IMR-90 (cell line): ENCODE results near the gene TFAP2B. TPM values are rescaled to one million over a fixed set of nuclear protein-coding genes. Genes with fewer than 3 reads are reported as not detected.

ENCODE experiments used
- ATAC-seq: fragments of 200-7000 bp; cut with Tn5 transposase; 2 replicates; pipeline ENCODE4 v1.9.1; 2020; ENCODE audit warnings: low read depth, mild to moderate bottlenecking, moderate library complexity
- BruUV-seq: library from RNA; stranded (reverse); fragments of 400-500 nt; replicated peaks from 2 replicates; lab custom pipeline; 2021; lab: Mats Ljungman, UMichigan
- CTCF ChIA-PET: fragments of 300-600 bp; formaldehyde crosslinking; extraction: SDS; loops from one replicate; lab custom pipeline; 2021; ENCODE audit warnings: antibody characterized with exemption; lab: Yijun Ruan, JAX
- POLR2A ChIA-PET: fragments of 300-600 bp; sonication (Branson Sonifier 250); formaldehyde crosslinking; loops from one replicate; lab custom pipeline; 2022; ENCODE audit warnings: antibody characterized with exemption; ENCODE audit not compliant: unreplicated experiment; lab: Charles Lee
- DNase-seq: peaks from one replicate; pipeline ENCODE4 v3.0.0; 2013
- H2AFZ ChIP-seq: replicated peaks from 2 replicates; pipeline ENCODE3; 2013; ENCODE audit warnings: low read length, mild to moderate bottlenecking; ENCODE audit not compliant: poor library complexity
- H2AK5ac ChIP-seq: 2 replicates; pipeline ENCODE4 v1.6.1; 2013; ENCODE audit warnings: low read depth, low read length, inconsistent platforms
- H2AK9ac ChIP-seq: replicated peaks from 2 replicates; pipeline ENCODE3; 2013; ENCODE audit warnings: mild to moderate bottlenecking, low read depth, low read length, moderate library complexity; ENCODE audit not compliant: poor library complexity
- H2BK120ac ChIP-seq: 2 replicates; pipeline ENCODE4 v1.6.1; 2013; ENCODE audit warnings: low read depth, low read length, inconsistent platforms
- H2BK15ac ChIP-seq: 3 replicates; pipeline ENCODE4 v1.6.1; 2013; ENCODE audit warnings: low read depth, low read length, inconsistent platforms
- H2BK20ac ChIP-seq: 2 replicates; pipeline ENCODE4 v1.6.1; 2013; ENCODE audit warnings: low read depth, mild to moderate bottlenecking, inconsistent platforms, low read length, moderate library complexity
- H2BK5ac ChIP-seq: 2 replicates; pipeline ENCODE4 v1.6.1; 2013; ENCODE audit warnings: mild to moderate bottlenecking, low read depth, low read length, inconsistent platforms; ENCODE audit not compliant: poor library complexity, severe bottlenecking
- H3K14ac ChIP-seq: replicated peaks from 2 replicates; pipeline ENCODE4 v1.6.1; 2013; ENCODE audit warnings: low read depth, low read length, inconsistent platforms
- H3K18ac ChIP-seq: 2 replicates; pipeline ENCODE4 v1.6.1; 2013; ENCODE audit warnings: low read depth, low read length, control low read depth
- H3K23ac ChIP-seq: 2 replicates; pipeline ENCODE4 v1.6.1; 2013; ENCODE audit warnings: low read depth, low read length, inconsistent platforms
- H3K27ac ChIP-seq: 2 replicates; pipeline ENCODE4 v1.5.1; 2013; ENCODE audit warnings: mild to moderate bottlenecking, control low read depth, low read length; ENCODE audit not compliant: insufficient read depth
- H3K27me3 ChIP-seq: 2 replicates; pipeline ENCODE4 v1.6.1; 2013; ENCODE audit warnings: low read length; ENCODE audit not compliant: control insufficient read depth, insufficient read depth
- H3K36me3 ChIP-seq: 2 replicates; pipeline ENCODE4 v1.6.1; 2013; ENCODE audit warnings: low read length, mixed read lengths; ENCODE audit not compliant: control insufficient read depth, insufficient read depth
- H3K4ac ChIP-seq: 2 replicates; pipeline ENCODE4 v1.6.1; 2013; ENCODE audit warnings: low read depth, low read length, inconsistent platforms
- H3K4me1 ChIP-seq: 2 replicates; pipeline ENCODE4 v1.6.1; 2013; ENCODE audit warnings: low read length, mixed read lengths; ENCODE audit not compliant: control insufficient read depth, insufficient read depth
- H3K4me2 ChIP-seq: 2 replicates; pipeline ENCODE4 v1.6.1; 2013; ENCODE audit warnings: low read depth, mild to moderate bottlenecking, control low read depth, low read length, moderate library complexity
- H3K4me3 ChIP-seq: 2 replicates; pipeline ENCODE4 v1.5.1; 2013; ENCODE audit warnings: low read depth, mild to moderate bottlenecking, control low read depth, low read length, moderate library complexity; ENCODE audit not compliant: insufficient read depth
- H3K56ac ChIP-seq: 2 replicates; pipeline ENCODE4 v1.6.1; 2013; ENCODE audit warnings: low read length, inconsistent platforms; ENCODE audit not compliant: insufficient read depth; ENCODE audit errors: extremely low read depth
- H3K79me1 ChIP-seq, 2 experiments: 2 replicates each; pipeline ENCODE4 v1.6.1; 2013; ENCODE audit warnings: low read length in 2 of 2, inconsistent platforms in 1 of 2, low read depth in 1 of 2
- H3K9ac ChIP-seq: 2 replicates; pipeline ENCODE4 v1.6.1; 2013; ENCODE audit warnings: low read depth, low read length, control low read depth
- H3K9me1 ChIP-seq: 2 replicates; pipeline ENCODE4 v1.6.1; 2013; ENCODE audit warnings: low read length, inconsistent platforms; ENCODE audit not compliant: insufficient read depth
- H3K9me3 ChIP-seq: 2 replicates; pipeline ENCODE4 v1.6.1; 2013; ENCODE audit warnings: low read length; ENCODE audit not compliant: control insufficient read depth, insufficient read depth
- H4K20me1 ChIP-seq: 2 replicates; pipeline ENCODE4 v1.6.1; 2013; ENCODE audit warnings: low read length, inconsistent platforms; ENCODE audit not compliant: insufficient read depth
- H4K5ac ChIP-seq: 2 replicates; pipeline ENCODE4 v1.6.1; 2013; ENCODE audit warnings: mild to moderate bottlenecking, low read depth, low read length, control low read depth
- H4K8ac ChIP-seq, 2 experiments: 2 replicates each; pipeline ENCODE4 v1.6.1; 2013; ENCODE audit warnings: low read depth in 2 of 2, low read length in 2 of 2, control low read depth in 1 of 2, inconsistent platforms in 1 of 2
- H4K91ac ChIP-seq: 2 replicates; pipeline ENCODE4 v1.6.1; 2013; ENCODE audit warnings: low read depth, low read length, inconsistent platforms; ENCODE audit not compliant: insufficient read depth
- BHLHE40 ChIP-seq: fragments of 150-350 bp; IDR thresholded peaks from 2 replicates; pipeline ENCODE4 v1.6.1; 2016; ENCODE audit warnings: mild to moderate bottlenecking, low read depth, low read length
- CEBPB ChIP-seq: IDR thresholded peaks from 2 replicates; pipeline ENCODE4 v1.6.1; 2012; ENCODE audit warnings: low read depth, low read length, improper control_type of control experiment
- CHD1 ChIP-seq: IDR thresholded peaks from 2 replicates; pipeline ENCODE4 v1.6.1; 2012; ENCODE audit warnings: low read depth, low read length, improper control_type of control experiment
- CTCF ChIP-seq: conservative IDR thresholded peaks from 2 replicates; pipeline ENCODE4 v1.5.1; 2012; ENCODE audit warnings: mild to moderate bottlenecking, low read depth, low read length, improper control_type of control experiment
- ELK1 ChIP-seq: fragments of 150-350 bp; IDR thresholded peaks from 2 replicates; pipeline ENCODE4 v1.6.1; 2016; ENCODE audit warnings: low read depth, mild to moderate bottlenecking, low read length, moderate library complexity, borderline replicate concordance
- FOS ChIP-seq: fragments of 150-350 bp; IDR thresholded peaks from 2 replicates; pipeline ENCODE4 v1.6.1; 2016; ENCODE audit warnings: low read depth, low read length
- MAFK ChIP-seq: IDR thresholded peaks from 2 replicates; pipeline ENCODE4 v1.6.1; 2012; ENCODE audit warnings: low read depth, low read length, improper control_type of control experiment
- MAZ ChIP-seq: IDR thresholded peaks from 2 replicates; pipeline ENCODE4 v1.6.1; 2012; ENCODE audit warnings: low read depth, mild to moderate bottlenecking, low read length, improper control_type of control experiment, moderate library complexity, borderline replicate concordance
- MXI1 ChIP-seq: IDR thresholded peaks from 2 replicates; pipeline ENCODE4 v1.6.1; 2012; ENCODE audit warnings: low read depth, mild to moderate bottlenecking, low read length, moderate library complexity, borderline replicate concordance
- NFE2L2 ChIP-seq: fragments of 150-350 bp; IDR thresholded peaks from 2 replicates; pipeline ENCODE4 v1.6.1; 2016; ENCODE audit warnings: low read depth, mild to moderate bottlenecking, low read length
- POLR2A ChIP-seq: IDR thresholded peaks from 2 replicates; pipeline ENCODE4 v1.6.1; 2012; ENCODE audit warnings: mild to moderate bottlenecking, low read depth, low read length
- RAD21 ChIP-seq: IDR thresholded peaks from 2 replicates; pipeline ENCODE4 v1.6.1; 2012; ENCODE audit warnings: low read length, improper control_type of control experiment
- RCOR1 ChIP-seq: IDR thresholded peaks from 2 replicates; pipeline ENCODE4 v1.6.1; 2012; ENCODE audit warnings: mild to moderate bottlenecking, low read length, improper control_type of control experiment; ENCODE audit not compliant: insufficient replicate concordance
- RFX5 ChIP-seq: IDR thresholded peaks from 2 replicates; pipeline ENCODE4 v1.8.0; 2012; ENCODE audit warnings: low read depth, mild to moderate bottlenecking, low read length, moderate library complexity
- SMC3 ChIP-seq: fragments of 150-350 bp; IDR thresholded peaks from 2 replicates; pipeline ENCODE4 v1.6.1; 2016; ENCODE audit warnings: low read depth, mild to moderate bottlenecking, antibody characterized with exemption, low read length, moderate library complexity
- WGBS, 2 experiments: methylation state at CpG; one replicate each; pipeline versions ENCODE4 v1.1.5 to v1.1.7; 2013; ENCODE audit warnings: missing lambda C conversion rate in 2 of 2; ENCODE audit not compliant: insufficient read length in 1 of 2; ENCODE audit errors: extremely low coverage in 2 of 2; 5-methylcytosine and 5-hydroxymethylcytosine counted together
- dilution Hi-C: fragments of 300-500 bp; cut with HindIII; formaldehyde crosslinking; loops from one replicate; pipeline ENCODE4 v1.14.3; 2018; ENCODE audit warnings: low sequenced_read_pairs; ENCODE audit not compliant: unreplicated experiment
- in situ Hi-C: fragments of 300-500 bp; cut with MboI; formaldehyde crosslinking; loops from 3 replicates; pipeline ENCODE4 v1.14.3; 2019; ENCODE audit warnings: low sequenced_read_pairs, inconsistent platforms, mixed read lengths
- intact Hi-C: fragments of 100-400 bp; cut with micrococcal nuclease; formaldehyde crosslinking; loops from 2 replicates; pipeline ENCODE4 v1.10.0; 2022
- polyA plus RNA-seq, 3 experiments: library from polyadenylated mRNA; depleted of rRNA; stranded (reverse); fragments of >200 nt; gene quantifications; 2 replicates each; pipeline ENCODE4 v1.2.3, GENCODE V29; 2012; ENCODE audit warnings: low replicate concordance in 1 of 3
- total RNA-seq: library from RNA; depleted of rRNA; stranded (reverse); fragments of >200 nt; gene quantifications from 2 replicates; pipeline ENCODE4 v1.2.3, GENCODE V29; 2012
- TF ChIP-seq, protein P1 (sequence below): fragments of 150-350 bp; IDR thresholded peaks from 2 replicates; pipeline ENCODE4 v1.6.1; 2017; ENCODE audit warnings: mild to moderate bottlenecking, antibody characterized with exemption, low read length, low read depth

Gene TFAP2B
- total and polyA plus RNA-seq, 2 of the 4 experiments (the other 2 are of a cell fraction), result not detected

GRCh38 chr6:50889935-50890334 is 71.3 kb downstream of the TFAP2B start:
- intact Hi-C loops, result no loop called here
- no peak for DNase-seq
- no peak overlapping the region for H3K56ac ChIP-seq
- no peaks in the 10 kb centered on the region for H3K9me3 ChIP-seq
- no peaks in the 10 kb centered on the region for H4K20me1 ChIP-seq
- H3K18ac ChIP-seq, result no peak overlapping the region
- TF ChIP-seq ELK1 (no peak), CTCF (no peak), RAD21 (no peak), RFX5 (no peak), CEBPB (no peak), SMC3 (no peak), MAFK (no peak), CHD1 (no peak), MXI1 (no peak), POLR2A (no peak), BHLHE40 (no peak), MAZ (no peak), NFE2L2 (no peak), FOS (no peak), RCOR1 (no peak)
- TF ChIP-seq, protein P1, sequence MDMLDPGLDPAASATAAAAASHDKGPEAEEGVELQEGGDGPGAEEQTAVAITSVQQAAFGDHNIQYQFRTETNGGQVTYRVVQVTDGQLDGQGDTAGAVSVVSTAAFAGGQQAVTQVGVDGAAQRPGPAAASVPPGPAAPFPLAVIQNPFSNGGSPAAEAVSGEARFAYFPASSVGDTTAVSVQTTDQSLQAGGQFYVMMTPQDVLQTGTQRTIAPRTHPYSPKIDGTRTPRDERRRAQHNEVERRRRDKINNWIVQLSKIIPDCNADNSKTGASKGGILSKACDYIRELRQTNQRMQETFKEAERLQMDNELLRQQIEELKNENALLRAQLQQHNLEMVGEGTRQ, result no peak
- H3K14ac ChIP-seq, result no peak overlapping the region
- no peak overlapping the region for H4K91ac ChIP-seq
- no peak overlapping the region for H3K4me2 ChIP-seq
- WGBS, 2 experiments, result no CpG with 5 or more reads among the region's 2 CpGs
- H3K9me1 ChIP-seq, result no peaks in the 10 kb centered on the region
- no TSS peak for BruUV-seq
- H4K5ac ChIP-seq, result no peak overlapping the region
- POLR2A ChIA-PET, result no interaction called here
- in situ Hi-C loops, result no loop called here
- no peak overlapping the region for H3K27ac ChIP-seq
- no peaks in the 10 kb centered on the region for H3K36me3 ChIP-seq
- no peak overlapping the region for H2AK5ac ChIP-seq
- H3K9ac ChIP-seq, result no peak overlapping the region
- H3K4me3 ChIP-seq, result no peak overlapping the region
- no peak overlapping the region for H2BK5ac ChIP-seq
- H3K4ac ChIP-seq, result no peak overlapping the region
- no peak overlapping the region for H2BK15ac ChIP-seq
- H3K27me3 ChIP-seq, result no peaks in the 10 kb centered on the region
- H3K4me1 ChIP-seq, result no peaks in the 10 kb centered on the region
- H2BK20ac ChIP-seq, result no peak overlapping the region
- no peak overlapping the region for H2AK9ac ChIP-seq
- H3K79me1 ChIP-seq, result no peaks in the 10 kb centered on the region
- no peak for ATAC-seq
- dilution Hi-C loops, result no loop called here
- H3K23ac ChIP-seq, result no peak overlapping the region
- no peak overlapping the region for H2AFZ ChIP-seq
- no peak overlapping the region for H4K8ac ChIP-seq
- H2BK120ac ChIP-seq, result no peak overlapping the region
- CTCF ChIA-PET, result no interaction called here
